Keratinocyte (primary cell): ENCODE measurements around the gene NPDC1. TPM values are rescaled to one million over a fixed set of nuclear protein-coding genes. Genes with fewer than 3 reads are reported as not detected.

ENCODE experiments used
- DNase-seq: peaks from one replicate; pipeline ENCODE4 v3.0.0-alpha.2; 2011; ENCODE audit warnings: low read depth, missing footprints, low spot score
- FAIRE-seq: peaks from 2 replicates; lab custom pipeline; 2011; peaks lifted over from hg19 to GRCh38; lab: Jason Lieb, UNC
- H2AFZ ChIP-seq: 2 replicates; pipeline ENCODE4 v1.6.0; 2012; ENCODE audit warnings: low read length, control low read depth, inconsistent platforms; ENCODE audit not compliant: control insufficient read depth
- H3K27ac ChIP-seq: 2 replicates; pipeline ENCODE4 v1.5.1; 2011; ENCODE audit warnings: low read length; ENCODE audit not compliant: control insufficient read depth, insufficient read depth
- H3K27me3 ChIP-seq: 3 replicates; pipeline ENCODE4 v1.6.0; 2011; ENCODE audit warnings: low read length; ENCODE audit not compliant: control insufficient read depth, insufficient read depth; ENCODE audit errors: extremely low read depth
- H3K36me3 ChIP-seq, 2 experiments: 2 replicates in 1 of 2; 3 replicates in 1 of 2; pipeline ENCODE4 v1.5.1; 2011; ENCODE audit warnings: low read length in 2 of 2, mild to moderate bottlenecking in 1 of 2; ENCODE audit not compliant: control insufficient read depth in 2 of 2, insufficient read depth in 2 of 2; ENCODE audit errors: extremely low read depth in 1 of 2
- H3K4me1 ChIP-seq: 3 replicates; pipeline ENCODE4 v1.5.1; 2011; ENCODE audit warnings: low read length; ENCODE audit not compliant: control insufficient read depth, insufficient read depth; ENCODE audit errors: extremely low read depth
- H3K4me2 ChIP-seq: 3 replicates; pipeline ENCODE4 v1.6.0; 2011; ENCODE audit warnings: low read depth, low read length; ENCODE audit not compliant: control insufficient read depth, insufficient read depth; ENCODE audit errors: extremely low read depth
- H3K4me3 ChIP-seq, 3 experiments: fragments of 200-600 bp in 1 of 3; sonication (generic) in 1 of 3; 2 replicates in 2 of 3; 3 replicates in 1 of 3; pipeline ENCODE4 v1.5.1; 2011 to 2016; ENCODE audit warnings: low read length in 3 of 3, mild to moderate bottlenecking in 3 of 3, control low read depth in 2 of 3, inconsistent platforms in 1 of 3, low read depth in 1 of 3, mixed read lengths in 1 of 3, mixed run types in 1 of 3, moderate library complexity in 1 of 3; ENCODE audit not compliant: control insufficient read depth in 2 of 3, insufficient read depth in 2 of 3; ENCODE audit errors: extremely low read depth in 1 of 3
- H3K79me2 ChIP-seq: 2 replicates; pipeline ENCODE4 v1.6.0; 2012; ENCODE audit warnings: low read length; ENCODE audit not compliant: control insufficient read depth, insufficient read depth
- H3K9ac ChIP-seq: 3 replicates; pipeline ENCODE4 v1.6.0; 2011; ENCODE audit warnings: low read length; ENCODE audit not compliant: control insufficient read depth, insufficient read depth; ENCODE audit errors: extremely low read depth
- H3K9me1 ChIP-seq: 3 replicates; pipeline ENCODE4 v1.6.0; 2011; ENCODE audit warnings: low read length; ENCODE audit not compliant: control insufficient read depth, insufficient read depth; ENCODE audit errors: extremely low read depth
- H3K9me3 ChIP-seq: 2 replicates; pipeline ENCODE4 v1.5.1; 2012; ENCODE audit warnings: low read depth, low read length; ENCODE audit not compliant: control insufficient read depth
- H4K20me1 ChIP-seq: 3 replicates; pipeline ENCODE4 v1.6.0; 2011; ENCODE audit warnings: low read length; ENCODE audit not compliant: control insufficient read depth, insufficient read depth; ENCODE audit errors: extremely low read depth
- EZH2 ChIP-seq: IDR thresholded peaks from one replicate; pipeline ENCODE4 v1.6.1; 2012; ENCODE audit warnings: inconsistent platforms, mild to moderate bottlenecking, low read length, moderate library complexity
- dilution Hi-C: fragments of 300-500 bp; cut with MboI; formaldehyde crosslinking; loops from one replicate; pipeline ENCODE4 v1.7.0; 2020; ENCODE audit warnings: low sequenced_read_pairs; ENCODE audit not compliant: extremely low pct_ligation_motif_present
- polyA plus RNA-seq, 5 experiments: library from polyadenylated mRNA; depleted of rRNA in 3 of 5; stranded (reverse) in 3 of 5; stranded (forward) in 1 of 5; unstranded in 1 of 5; fragments of >200 nt; gene quantifications; 1 replicate in 1 of 5; 2 replicates in 3 of 5; 3 replicates in 1 of 5; pipeline versions ENCODE4 v1.2.1 to v1.2.3, GENCODE V29; 2011 to 2012; ENCODE audit warnings: missing spikeins in 2 of 5, low read depth in 1 of 5, low replicate concordance in 1 of 5
- TF ChIP-seq, protein P1 (sequence below), 3 experiments: IDR thresholded peaks in 1 of 3; conservative IDR thresholded peaks in 1 of 3; optimal IDR thresholded peaks in 1 of 3; 2 replicates in 2 of 3; 3 replicates in 1 of 3; pipeline versions ENCODE3 to v1.5.1; 2011; ENCODE audit warnings: low read length in 3 of 3, mild to moderate bottlenecking in 3 of 3, moderate library complexity in 2 of 3, control low read depth in 1 of 3, inconsistent platforms in 1 of 3; ENCODE audit not compliant: insufficient read depth in 2 of 3; ENCODE audit errors: extremely low read depth in 1 of 3

Gene NPDC1
- polyA plus RNA-seq, 1 donor (not counting 4 experiments of a cell fraction or from before 2014, with no cell fraction given) = 9.8 TPM

DNA sequence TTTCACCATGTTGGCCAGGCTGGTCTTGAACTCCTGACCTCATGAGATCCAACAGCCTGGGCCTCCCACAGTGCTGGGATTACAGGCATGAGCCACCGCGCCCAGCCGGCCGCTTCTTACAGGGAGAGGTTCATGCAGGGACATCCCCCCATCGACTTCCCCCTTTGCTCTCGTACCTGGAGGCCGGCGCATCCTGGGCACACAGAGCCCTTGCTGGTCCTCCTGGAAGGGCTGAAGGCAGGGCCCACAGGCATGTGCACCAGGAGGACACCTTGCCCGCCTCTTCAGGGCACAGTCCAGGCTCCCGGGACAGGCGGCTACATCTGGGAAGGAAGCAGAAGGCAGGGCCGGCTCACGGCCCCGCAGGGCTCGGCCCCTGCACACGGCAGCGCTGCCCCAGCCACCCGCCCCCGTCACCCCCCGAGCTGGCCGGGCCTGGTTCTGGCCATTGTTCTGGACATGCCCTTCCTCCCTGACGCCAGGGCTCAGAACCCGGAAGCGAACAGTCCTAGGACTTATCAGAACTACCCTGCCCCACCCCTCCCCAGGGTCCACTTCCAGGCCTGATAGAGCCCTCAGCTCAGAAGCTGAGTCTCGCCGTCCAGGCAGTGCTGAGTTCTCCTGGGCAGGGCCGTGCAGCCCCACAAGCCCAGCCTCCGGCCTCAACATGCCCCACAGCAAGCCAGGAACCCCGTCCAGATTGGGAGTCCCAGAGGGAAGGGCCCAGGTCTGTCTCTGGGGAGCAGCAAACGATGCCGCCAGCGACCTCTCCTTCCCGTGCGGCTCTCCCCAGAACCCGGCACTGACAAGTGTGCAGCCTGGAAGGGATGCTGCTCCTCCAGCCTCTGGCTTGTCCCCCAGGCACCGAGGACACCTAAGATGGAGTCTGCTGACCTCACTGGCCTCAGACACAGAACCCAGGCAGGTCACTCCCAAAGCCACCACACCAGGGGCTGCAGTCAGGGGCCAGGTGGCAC, 2.9 kb downstream of the NPDC1 start:
- Histone ChIP-seq H2AFZ (no peak overlapping the region), H3K36me3 (peaks cover 0 to 4% of the 10 kb centered on the region in 2 experiments), H3K27ac (no peak overlapping the region), H3K79me2 (peaks cover 2% of the 10 kb centered on the region), H3K4me3 (no peak overlapping the region), H4K20me1 (peaks cover 6% of the 10 kb centered on the region), H3K9me3 (no peaks in the 10 kb centered on the region), H3K4me1 (peaks cover 11% of the 10 kb centered on the region), H3K27me3 (peaks cover 17% of the 10 kb centered on the region), H3K4me2 (no peak overlapping the region), H3K9me1 (no peaks in the 10 kb centered on the region), H3K9ac (no peak overlapping the region)
- no peak for DNase-seq
- TF ChIP-seq EZH2 = no peak
- TF ChIP-seq, protein P1, sequence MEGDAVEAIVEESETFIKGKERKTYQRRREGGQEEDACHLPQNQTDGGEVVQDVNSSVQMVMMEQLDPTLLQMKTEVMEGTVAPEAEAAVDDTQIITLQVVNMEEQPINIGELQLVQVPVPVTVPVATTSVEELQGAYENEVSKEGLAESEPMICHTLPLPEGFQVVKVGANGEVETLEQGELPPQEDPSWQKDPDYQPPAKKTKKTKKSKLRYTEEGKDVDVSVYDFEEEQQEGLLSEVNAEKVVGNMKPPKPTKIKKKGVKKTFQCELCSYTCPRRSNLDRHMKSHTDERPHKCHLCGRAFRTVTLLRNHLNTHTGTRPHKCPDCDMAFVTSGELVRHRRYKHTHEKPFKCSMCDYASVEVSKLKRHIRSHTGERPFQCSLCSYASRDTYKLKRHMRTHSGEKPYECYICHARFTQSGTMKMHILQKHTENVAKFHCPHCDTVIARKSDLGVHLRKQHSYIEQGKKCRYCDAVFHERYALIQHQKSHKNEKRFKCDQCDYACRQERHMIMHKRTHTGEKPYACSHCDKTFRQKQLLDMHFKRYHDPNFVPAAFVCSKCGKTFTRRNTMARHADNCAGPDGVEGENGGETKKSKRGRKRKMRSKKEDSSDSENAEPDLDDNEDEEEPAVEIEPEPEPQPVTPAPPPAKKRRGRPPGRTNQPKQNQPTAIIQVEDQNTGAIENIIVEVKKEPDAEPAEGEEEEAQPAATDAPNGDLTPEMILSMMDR (optimal IDR thresholded peaks at IDR 0.05 in 1 of 3, IDR thresholded peaks at IDR 0.05 in 1 of 3, conservative IDR thresholded peaks at IDR 0.05 in 1 of 3; ENCODE audit: extremely low read depth in 1 of 3, insufficient read depth in 2 of 3, low read length in 3 of 3) = no peak
- no peak for FAIRE-seq
- dilution Hi-C loops = no loop called here

DNA sequence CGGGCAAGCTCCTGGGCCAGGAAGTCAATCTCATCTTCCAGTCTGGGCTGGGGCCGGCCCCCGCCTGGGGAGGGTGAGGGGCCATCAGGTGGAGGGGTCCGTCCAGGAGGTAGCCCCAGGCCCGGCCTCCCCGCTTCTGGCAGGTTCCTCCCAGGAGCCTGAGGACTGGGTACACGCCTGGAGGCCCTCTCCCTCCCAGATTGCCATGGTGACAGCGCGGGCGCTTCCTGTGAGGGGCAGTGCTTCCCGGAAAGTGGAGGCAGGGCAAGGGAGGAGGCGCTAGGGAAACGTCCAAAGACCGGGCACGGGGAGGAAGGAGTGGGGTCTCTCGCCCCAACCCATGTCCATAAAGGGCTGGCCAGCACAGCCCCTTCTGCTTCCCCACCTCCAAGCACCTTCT, 4.9 kb downstream of the NPDC1 start:
- Histone ChIP-seq H3K4me2 (no peak overlapping the region), H3K9ac (no peak overlapping the region), H3K4me1 (peaks cover 11% of the 10 kb centered on the region), H4K20me1 (peaks cover 6% of the 10 kb centered on the region), H3K9me1 (no peaks in the 10 kb centered on the region), H3K9me3 (no peaks in the 10 kb centered on the region), H3K27ac (no peak overlapping the region), H3K79me2 (peaks cover 2% of the 10 kb centered on the region), H3K27me3 (peaks cover 17% of the 10 kb centered on the region), H3K4me3 (no peak overlapping the region), H2AFZ (no peak overlapping the region), H3K36me3 (peaks cover 0 to 4% of the 10 kb centered on the region in 2 experiments)
- no peak for DNase-seq
- no peak for TF ChIP-seq EZH2
- dilution Hi-C loops = no loop called here
- FAIRE-seq = no peak
